Astrocyte of the cerebellum (primary cell): ENCODE results near the gene ARHGEF11.
A peak's percentile ranks its signal among the peaks of the same experiment; 100 is the strongest.

Experiments used
- DNase-seq: peaks from one replicate; pipeline ENCODE4 v3.0.0-alpha.2; 2011; ENCODE audit warnings: low read depth
- H3K4me3 ChIP-seq: 2 replicates; pipeline ENCODE4 v1.5.1; 2011; ENCODE audit warnings: mild to moderate bottlenecking, low read depth, low read length, moderate library complexity
- in situ Hi-C: cut with HindIII; loops from 2 replicates; pipeline ENCODE4 v1.10.0; 2017; ENCODE audit warnings: low sequenced_read_pairs
- TF ChIP-seq, protein P1 (sequence below): IDR thresholded peaks from 2 replicates; pipeline ENCODE4 v1.5.1; 2012; ENCODE audit warnings: low read length, low read depth, moderate library complexity, mild to moderate bottlenecking; ENCODE audit errors: missing control alignments

The ARHGEF11 gene

DNA sequence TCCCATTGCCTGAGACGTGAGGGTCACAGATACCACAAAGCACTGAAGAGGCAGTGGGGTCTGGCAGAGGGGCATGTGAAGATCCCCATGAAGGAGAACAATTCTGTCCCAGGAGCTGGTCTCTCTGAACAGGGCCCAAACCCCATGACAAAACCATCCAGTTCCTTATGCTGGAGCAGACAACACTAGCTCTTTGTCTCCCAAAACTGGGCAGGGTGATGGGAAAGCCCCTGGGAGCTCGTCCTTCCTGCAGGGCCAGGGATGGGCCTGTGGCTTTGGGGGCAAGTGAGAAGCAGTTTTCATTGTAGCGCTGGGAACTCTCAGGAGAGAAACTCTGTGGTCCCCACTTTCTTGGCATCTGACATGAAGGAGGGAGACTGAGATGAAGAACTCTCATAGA, 45.2 kb upstream of the ARHGEF11 start:
- DNase-seq: no peak
- in situ Hi-C loops: no loop called here
- no peak overlapping the region for H3K4me3 ChIP-seq
- TF ChIP-seq, protein P1, sequence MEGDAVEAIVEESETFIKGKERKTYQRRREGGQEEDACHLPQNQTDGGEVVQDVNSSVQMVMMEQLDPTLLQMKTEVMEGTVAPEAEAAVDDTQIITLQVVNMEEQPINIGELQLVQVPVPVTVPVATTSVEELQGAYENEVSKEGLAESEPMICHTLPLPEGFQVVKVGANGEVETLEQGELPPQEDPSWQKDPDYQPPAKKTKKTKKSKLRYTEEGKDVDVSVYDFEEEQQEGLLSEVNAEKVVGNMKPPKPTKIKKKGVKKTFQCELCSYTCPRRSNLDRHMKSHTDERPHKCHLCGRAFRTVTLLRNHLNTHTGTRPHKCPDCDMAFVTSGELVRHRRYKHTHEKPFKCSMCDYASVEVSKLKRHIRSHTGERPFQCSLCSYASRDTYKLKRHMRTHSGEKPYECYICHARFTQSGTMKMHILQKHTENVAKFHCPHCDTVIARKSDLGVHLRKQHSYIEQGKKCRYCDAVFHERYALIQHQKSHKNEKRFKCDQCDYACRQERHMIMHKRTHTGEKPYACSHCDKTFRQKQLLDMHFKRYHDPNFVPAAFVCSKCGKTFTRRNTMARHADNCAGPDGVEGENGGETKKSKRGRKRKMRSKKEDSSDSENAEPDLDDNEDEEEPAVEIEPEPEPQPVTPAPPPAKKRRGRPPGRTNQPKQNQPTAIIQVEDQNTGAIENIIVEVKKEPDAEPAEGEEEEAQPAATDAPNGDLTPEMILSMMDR: no peak

DNA sequence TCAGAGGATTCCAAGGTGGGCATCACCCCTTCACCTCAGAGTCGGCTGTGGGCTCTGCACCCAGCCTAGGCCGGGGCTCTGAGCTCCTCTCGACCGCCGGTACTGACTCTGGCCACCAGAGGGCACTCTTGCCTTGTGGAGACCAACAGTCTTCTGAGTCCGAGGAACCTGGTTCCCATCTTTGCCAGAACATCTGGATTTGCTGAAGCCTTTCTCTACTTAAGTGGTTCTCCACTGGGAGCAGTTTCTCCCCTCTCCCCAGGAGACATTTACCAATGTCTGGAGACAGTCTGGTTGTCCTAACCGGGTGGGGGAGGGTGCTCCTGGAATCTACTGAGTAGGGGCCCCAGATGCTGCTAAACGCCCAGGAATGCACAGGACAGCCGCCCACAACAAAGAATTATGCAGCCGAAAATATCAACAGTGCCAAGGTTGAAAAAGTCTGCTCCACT, 44.7 kb upstream of the ARHGEF11 start:
- TF ChIP-seq, protein P1: peak; percentile 95
- in situ Hi-C loops: no loop called here
- DNase-seq: peak; percentile 75
- H3K4me3 ChIP-seq: no peak overlapping the region

DNA sequence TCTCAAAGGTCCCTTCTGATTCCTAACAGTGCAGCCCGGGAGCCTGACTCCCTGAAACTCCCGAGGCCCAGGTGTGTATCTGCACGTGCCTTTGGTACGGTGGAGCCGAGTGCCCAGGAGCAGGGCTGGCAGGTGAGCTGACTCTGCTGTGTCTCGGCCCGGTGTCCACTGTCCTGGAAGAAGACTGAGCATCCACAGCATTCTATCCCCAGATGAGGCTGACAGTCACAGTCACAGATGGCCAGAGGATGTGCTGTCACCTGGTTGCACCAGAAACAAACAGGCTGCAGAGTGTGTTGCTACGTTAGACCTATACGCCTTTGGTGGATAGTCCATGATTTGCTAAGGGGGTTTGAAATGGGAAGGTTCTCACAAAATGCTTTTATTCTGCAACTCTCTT, 44.2 kb upstream of the ARHGEF11 start:
- H3K4me3 ChIP-seq: no peak overlapping the region
- in situ Hi-C loops: no loop called here
- TF ChIP-seq, protein P1: no peak
- no peak for DNase-seq

GRCh38 chr1:157088607-157089006, 43.1 kb upstream of the ARHGEF11 start:
- in situ Hi-C loops: no loop called here
- TF ChIP-seq, protein P1: no peak
- no peak overlapping the region for H3K4me3 ChIP-seq
- DNase-seq: no peak

DNA sequence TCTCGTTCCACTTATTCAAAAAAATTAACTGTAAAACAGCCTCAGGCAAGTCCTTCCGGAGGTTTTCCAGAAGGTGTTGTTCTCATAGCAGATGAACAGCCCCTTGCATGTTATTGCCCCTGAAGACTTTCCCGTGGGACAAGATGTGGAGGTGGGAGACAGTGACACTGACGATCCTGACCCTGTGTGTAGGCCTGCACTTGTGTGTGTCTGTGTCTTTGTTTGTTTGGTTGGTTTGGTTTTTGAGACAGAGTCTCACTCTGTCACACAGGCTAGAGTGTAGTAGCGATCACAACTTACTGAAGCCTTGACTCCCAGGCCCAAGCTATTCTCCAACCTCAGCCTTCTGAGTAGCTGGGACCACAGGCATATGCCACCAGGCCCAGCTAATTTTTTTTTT, 41.5 kb upstream of the ARHGEF11 start:
- H3K4me3 ChIP-seq: no peak overlapping the region
- no peak for DNase-seq
- TF ChIP-seq, protein P1: no peak
- in situ Hi-C loops: no loop called here

- in situ Hi-C loops: no loop called here
- no peak for DNase-seq
- TF ChIP-seq, protein P1: no peak
- no peak overlapping the region for H3K4me3 ChIP-seq
These were observed 40.8 kb upstream of the ARHGEF11 start for GRCh38 chr1:157086299-157086698.

DNA sequence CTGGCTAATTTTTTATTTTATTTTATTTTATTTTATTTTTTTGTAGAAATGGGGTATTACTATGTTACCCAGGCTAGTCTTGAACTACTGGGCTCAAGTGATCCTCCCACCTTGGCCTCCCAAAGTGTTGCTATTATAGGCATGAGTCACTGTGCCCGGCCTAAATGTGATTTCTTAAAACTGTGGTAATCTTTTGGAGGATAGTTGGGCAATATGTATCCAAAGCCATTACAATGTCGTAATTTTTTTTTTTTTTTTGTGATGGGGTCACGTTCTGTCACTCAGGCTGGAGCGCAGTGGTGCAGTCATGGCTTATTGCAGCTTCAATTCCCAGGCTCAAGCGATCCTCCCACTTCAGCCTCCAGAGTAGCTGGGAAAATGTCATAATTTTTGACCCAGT, 39.9 kb upstream of the ARHGEF11 start:
- no peak for DNase-seq
- no peak overlapping the region for H3K4me3 ChIP-seq
- in situ Hi-C loops: no loop called here
- TF ChIP-seq, protein P1: no peak
